Activated naive CD4-positive, alpha-beta T cell treated with anti-CD3 and anti-CD28 coated beads, Interleukin-2, amount 10 ng/mL, durations not matched to agents 7 days and 5 days (primary cell): ENCODE results near the gene COX7A2.

Experiments
- CTCF ChIA-PET: fragments of 350-600 bp; sonication (Branson Sonifier 250); formaldehyde crosslinking; loops from one replicate; lab custom pipeline; 2021; ENCODE audit warnings: antibody characterized with exemption; lab: Charles Lee
- DNase-seq: peaks from one replicate; pipeline ENCODE4 v3.0.0-alpha.2; 2020
- H3K27ac Mint-ChIP-seq: one replicate; pipeline ENCODE4 v1.8.0; 2021; ENCODE audit warnings: mild to moderate bottlenecking, moderate library complexity, mixed read lengths
- H3K27me3 Mint-ChIP-seq: one replicate; pipeline ENCODE4 v1.8.0; 2021; ENCODE audit warnings: mild to moderate bottlenecking, mixed read lengths
- H3K36me3 Mint-ChIP-seq: one replicate; pipeline ENCODE4 v1.8.0; 2021; ENCODE audit warnings: mixed read lengths
- H3K4me1 Mint-ChIP-seq: one replicate; pipeline ENCODE4 v1.8.0; 2021; ENCODE audit warnings: mixed read lengths
- H3K4me3 Mint-ChIP-seq: one replicate; pipeline ENCODE4 v1.8.0; 2021; ENCODE audit warnings: mild to moderate bottlenecking, moderate library complexity, mixed read lengths
- H3K9me3 Mint-ChIP-seq: one replicate; pipeline ENCODE4 v1.8.0; 2021; ENCODE audit warnings: mixed read lengths

Gene COX7A2

GRCh38 chr6:75222261-75222660 is 21.3 kb downstream of the COX7A2 start:
- no peak for DNase-seq
- Mint-ChIP-seq H3K27me3 (peaks cover 22% of the 10 kb centered on the region), H3K36me3 (no peaks in the 10 kb centered on the region), H3K4me1 (no peaks in the 10 kb centered on the region), H3K9me3 (no peaks in the 10 kb centered on the region), H3K4me3 (no peak overlapping the region), H3K27ac (no peak overlapping the region)
- CTCF ChIA-PET = no interaction called here

GRCh38 chr6:75221116-75221515 is 22.5 kb downstream of the COX7A2 start:
- no peak for DNase-seq
- CTCF ChIA-PET = interaction anchor here (0.9 to 1.5 kb wide), 3 partner anchors 10 to 12 kb away, joined by 3 to 5 read pairs (median 3); no protein-coding TSS in a partner anchor
- no peaks in the 10 kb centered on the region for H3K36me3 Mint-ChIP-seq
- no peaks in the 10 kb centered on the region for H3K9me3 Mint-ChIP-seq
- H3K27me3 Mint-ChIP-seq = peaks cover 22% of the 10 kb centered on the region
- H3K27ac Mint-ChIP-seq = no peak overlapping the region
- H3K4me3 Mint-ChIP-seq = no peak overlapping the region
- H3K4me1 Mint-ChIP-seq = no peaks in the 10 kb centered on the region

GRCh38 chr6:75220357-75220756 is 23.2 kb downstream of the COX7A2 start:
- no peak overlapping the region for H3K27ac Mint-ChIP-seq
- no peaks in the 10 kb centered on the region for H3K36me3 Mint-ChIP-seq
- no peak overlapping the region for H3K4me3 Mint-ChIP-seq
- H3K27me3 Mint-ChIP-seq = peaks cover 22% of the 10 kb centered on the region
- DNase-seq = no peak
- H3K4me1 Mint-ChIP-seq = no peaks in the 10 kb centered on the region
- CTCF ChIA-PET = interaction anchor here (0.9 to 1.5 kb wide), 3 partner anchors 9 to 11 kb away, joined by 3 to 5 read pairs (median 3); no protein-coding TSS in a partner anchor
- no peaks in the 10 kb centered on the region for H3K9me3 Mint-ChIP-seq

GRCh38 chr6:75219263-75219662 is 24.3 kb downstream of the COX7A2 start:
- CTCF ChIA-PET = interaction anchor here (1.5 kb wide), 1 partner anchor 8 kb away, joined by 5 read pairs; no protein-coding TSS in a partner anchor
- no peaks in the 10 kb centered on the region for H3K4me1 Mint-ChIP-seq
- H3K9me3 Mint-ChIP-seq = no peaks in the 10 kb centered on the region
- H3K27me3 Mint-ChIP-seq = peaks cover 13% of the 10 kb centered on the region
- no peak overlapping the region for H3K27ac Mint-ChIP-seq
- no peak for DNase-seq
- H3K36me3 Mint-ChIP-seq = no peaks in the 10 kb centered on the region
- no peak overlapping the region for H3K4me3 Mint-ChIP-seq

- H3K36me3 Mint-ChIP-seq = no peaks in the 10 kb centered on the region
- H3K9me3 Mint-ChIP-seq = no peaks in the 10 kb centered on the region
- CTCF ChIA-PET = interaction anchor here (1.3 to 1.5 kb wide), 2 partner anchors 8 to 10 kb away, joined by 4 read pairs; no protein-coding TSS in a partner anchor
- no peak overlapping the region for H3K27ac Mint-ChIP-seq
- no peak for DNase-seq
- H3K27me3 Mint-ChIP-seq = peaks cover 16% of the 10 kb centered on the region
- no peaks in the 10 kb centered on the region for H3K4me1 Mint-ChIP-seq
- H3K4me3 Mint-ChIP-seq = no peak overlapping the region
Observed at GRCh38 chr6:75217193-75217592, 26.4 kb downstream of the COX7A2 start.

- Mint-ChIP-seq H3K4me1 (no peaks in the 10 kb centered on the region), H3K9me3 (no peaks in the 10 kb centered on the region), H3K27me3 (peaks cover 16% of the 10 kb centered on the region), H3K4me3 (no peak overlapping the region), H3K36me3 (no peaks in the 10 kb centered on the region), H3K27ac (no peak overlapping the region)
- DNase-seq = no peak
- CTCF ChIA-PET = no interaction called here
Observed at GRCh38 chr6:75215291-75215690, 28.3 kb downstream of the COX7A2 start.

GRCh38 chr6:75213732-75214131 is 29.9 kb downstream of the COX7A2 start:
- Mint-ChIP-seq H3K36me3 (peaks cover 2% of the 10 kb centered on the region), H3K4me3 (no peak overlapping the region), H3K4me1 (peaks cover 5% of the 10 kb centered on the region), H3K27ac (no peak overlapping the region), H3K9me3 (no peaks in the 10 kb centered on the region), H3K27me3 (peaks cover 28% of the 10 kb centered on the region)
- CTCF ChIA-PET = interaction anchor here (0.9 kb wide), 1 partner anchor 10 kb away, joined by 4 read pairs; no protein-coding TSS in a partner anchor
- DNase-seq = no peak

GRCh38 chr6:75213112-75213511 is 30.5 kb downstream of the COX7A2 start:
- no peak overlapping the region for H3K4me3 Mint-ChIP-seq
- H3K27ac Mint-ChIP-seq = no peak overlapping the region
- peaks cover 32% of the 10 kb centered on the region for H3K27me3 Mint-ChIP-seq
- DNase-seq = no peak
- peaks cover 2% of the 10 kb centered on the region for H3K36me3 Mint-ChIP-seq
- CTCF ChIA-PET = interaction anchor here (0.9 kb wide), 1 partner anchor 9 kb away, joined by 4 read pairs; no protein-coding TSS in a partner anchor
- H3K9me3 Mint-ChIP-seq = no peaks in the 10 kb centered on the region
- peaks cover 11% of the 10 kb centered on the region for H3K4me1 Mint-ChIP-seq

- no peaks in the 10 kb centered on the region for H3K9me3 Mint-ChIP-seq
- H3K4me3 Mint-ChIP-seq = no peak overlapping the region
- CTCF ChIA-PET = interaction anchor here (0.9 to 6.7 kb wide), 9 partner anchors 8 to 1475 kb away, joined by 3 to 42 read pairs (median 5); no protein-coding TSS in a partner anchor
- peaks cover 41% of the 10 kb centered on the region for H3K27me3 Mint-ChIP-seq
- no peak overlapping the region for H3K27ac Mint-ChIP-seq
- H3K36me3 Mint-ChIP-seq = peaks cover 2% of the 10 kb centered on the region
- peaks cover 21% of the 10 kb centered on the region for H3K4me1 Mint-ChIP-seq
- DNase-seq = no peak
Observed at GRCh38 chr6:75211920-75212590, 31.5 kb downstream of the COX7A2 start.

GRCh38 chr6:75210885-75211739 is 32.5 kb downstream of the COX7A2 start:
- Mint-ChIP-seq H3K27ac (no peak overlapping the region), H3K27me3 (peaks cover 50% of the 10 kb centered on the region)

GRCh38 chr6:75209184-75209723 is 34.3 kb downstream of the COX7A2 start:
- H3K4me3 Mint-ChIP-seq = no peak overlapping the region
- CTCF ChIA-PET = interaction anchor here (0.6 to 6.7 kb wide), 23 partner anchors 8 to 1535 kb away, joined by 3 to 42 read pairs (median 4); no protein-coding TSS in a partner anchor
- H3K4me1 Mint-ChIP-seq = peaks cover 48% of the 10 kb centered on the region
- no peak overlapping the region for H3K27ac Mint-ChIP-seq
- H3K27me3 Mint-ChIP-seq = peaks cover 69% of the 10 kb centered on the region
- peaks cover 2% of the 10 kb centered on the region for H3K36me3 Mint-ChIP-seq
- no peaks in the 10 kb centered on the region for H3K9me3 Mint-ChIP-seq
- DNase-seq = no peak

More at GRCh38 chr6:75210885-75211739, 32.5 kb downstream of the COX7A2 start:
- DNase-seq = peak; percentile 54
- Mint-ChIP-seq H3K9me3 (no peaks in the 10 kb centered on the region), H3K36me3 (peaks cover 2% of the 10 kb centered on the region), H3K4me1 (peaks cover 29% of the 10 kb centered on the region), H3K4me3 (no peak overlapping the region)
- CTCF ChIA-PET = interaction anchor here (0.6 to 6.7 kb wide), 19 partner anchors 9 to 1536 kb away, joined by 3 to 42 read pairs (median 5); no protein-coding TSS in a partner anchor

GRCh38 chr6:75208298-75209183 is 35.1 kb downstream of the COX7A2 start:
- Mint-ChIP-seq H3K27ac (peak overlapping the region; percentile 64), H3K4me3 (peak overlapping the region; percentile 5), H3K36me3 (peaks cover 2% of the 10 kb centered on the region), H3K27me3 (peaks cover 73% of the 10 kb centered on the region), H3K9me3 (no peaks in the 10 kb centered on the region), H3K4me1 (peaks cover 50% of the 10 kb centered on the region)
- CTCF ChIA-PET = interaction anchor here (0.9 to 6.7 kb wide), 20 partner anchors 8 to 1519 kb away, joined by 3 to 42 read pairs (median 4); no protein-coding TSS in a partner anchor
- DNase-seq = peak; percentile 88
